GM18526 (cell line): ENCODE results near the gene ABCA1.

ENCODE experiments used
- POLR2A ChIP-seq: IDR thresholded peaks from 3 replicates; pipeline ENCODE4 v1.6.1; 2011; ENCODE audit not compliant: insufficient read length; ENCODE audit errors: extremely low read depth

Gene ABCA1

GRCh38 chr9:104815851-104816565 is 111.9 kb downstream of the ABCA1 start:
- TF ChIP-seq POLR2A = no peak

GRCh38 chr9:104810421-104811339 is 117.3 kb downstream of the ABCA1 start:
- TF ChIP-seq POLR2A = no peak

- no peak for TF ChIP-seq POLR2A
Measured at GRCh38 chr9:104808035-104808614, 119.8 kb downstream of the ABCA1 start.

- TF ChIP-seq POLR2A = no peak
Measured at GRCh38 chr9:104805441-104805840, 122.5 kb downstream of the ABCA1 start.

- TF ChIP-seq POLR2A = no peak
Measured at GRCh38 chr9:104802906-104803305, 125.0 kb downstream of the ABCA1 start.

- no peak for TF ChIP-seq POLR2A
Measured at GRCh38 chr9:104802110-104802509, 125.8 kb downstream of the ABCA1 start.

- TF ChIP-seq POLR2A = no peak
Measured at GRCh38 chr9:104800068-104800785, 127.7 kb downstream of the ABCA1 start.

GRCh38 chr9:104798209-104798995 is 129.6 kb downstream of the ABCA1 start:
- no peak for TF ChIP-seq POLR2A

- TF ChIP-seq POLR2A = no peak
Measured at GRCh38 chr9:104795857-104796256, 132.1 kb downstream of the ABCA1 start.

GRCh38 chr9:104795082-104795481 is 132.9 kb downstream of the ABCA1 start:
- TF ChIP-seq POLR2A = no peak

GRCh38 chr9:104794070-104794469 is 133.9 kb downstream of the ABCA1 start:
- no peak for TF ChIP-seq POLR2A

- TF ChIP-seq POLR2A = no peak
Measured at GRCh38 chr9:104788251-104788650, 139.7 kb downstream of the ABCA1 start.

- no peak for TF ChIP-seq POLR2A
Measured at GRCh38 chr9:104787306-104788015, 140.5 kb downstream of the ABCA1 start.

- no peak for TF ChIP-seq POLR2A
Measured at GRCh38 chr9:104786293-104786692, 141.7 kb downstream of the ABCA1 start.
